Ovary (tissue), 9 donors: Measurements from ENCODE around the gene RABGAP1L. TPM values are rescaled to one million over a fixed set of nuclear protein-coding genes. Genes with fewer than 3 reads are reported as not detected.

ENCODE experiments used
- DNase-seq, 5 donors: peaks; one replicate each; pipeline ENCODE4 v3.0.0-alpha.2; 2019 to 2020
- H3K27ac ChIP-seq, 2 donors: fragments of 200-600 bp; one replicate each; pipeline versions ENCODE4 v1.5.1 to v1.8.0; 2019 to 2022
- H3K27me3 ChIP-seq: fragments of 200-600 bp; one replicate; pipeline ENCODE4 v1.8.0; 2022
- H3K36me3 ChIP-seq: fragments of 200-600 bp; sonication (generic); one replicate; pipeline ENCODE4 v1.5.1; 2019
- H3K4me1 ChIP-seq: one replicate; pipeline ENCODE4 v1.8.1; 2013; ENCODE audit warnings: mild to moderate bottlenecking, moderate library complexity; ENCODE audit not compliant: insufficient read depth
- H3K4me3 ChIP-seq: fragments of 200-600 bp; sonication (generic); one replicate; pipeline ENCODE4 v1.5.1; 2017
- H3K9me3 ChIP-seq, 2 donors: fragments of 200-600 bp in 1 of 2; sonication (generic) in 1 of 2; one replicate each; pipeline versions ENCODE4 v1.5.1 to v1.8.1; 2013 to 2019; ENCODE audit warnings: mild to moderate bottlenecking in 1 of 2, moderate library complexity in 1 of 2
- CTCF ChIP-seq, 3 donors: fragments of 450-650 bp in 2 of 3; fragments of 200-600 bp in 1 of 3; IDR thresholded peaks; one replicate each; pipeline versions ENCODE4 v1.5.1 to v1.8.0; 2016 to 2022; ENCODE audit warnings: antibody characterized with exemption in 3 of 3, mild to moderate bottlenecking in 1 of 3
- EP300 ChIP-seq: sonication (generic); formaldehyde crosslinking; IDR thresholded peaks from one replicate; pipeline ENCODE4 v1.6.1; 2017; ENCODE audit warnings: antibody characterized with exemption
- POLR2A ChIP-seq: fragments of 450-650 bp; IDR thresholded peaks from one replicate; pipeline ENCODE4 v1.6.1; 2017; ENCODE audit warnings: antibody characterized with exemption, mild to moderate bottlenecking, moderate library complexity
- WGBS, 3 donors: extraction: QIAGEN DNeasy Blood & Tissue Kit in 1 of 3; methylation state at CpG; one replicate each; pipeline versions ENCODE4 v1.1.5 to v1.1.7; 2013 to 2017; 5-methylcytosine and 5-hydroxymethylcytosine counted together
- intact Hi-C, 4 donors: fragments of 100-400 bp; cut with DNase I; formaldehyde crosslinking; loops; one replicate each; pipeline versions ENCODE4 v1.11.0 to v1.15.1; 2022 to 2023
- polyA plus RNA-seq, 2 donors: library from polyadenylated mRNA; stranded (reverse); fragments of 200-250 nt in 1 of 2; fragments of 350-450 nt in 1 of 2; fragmentation: Illumina TruSeq in 1 of 2; extraction: RNeasy Lipid Tissue Mini Kit (QIAGEN cat#74804) in 1 of 2; gene quantifications; one replicate each; pipeline ENCODE4 v1.2.3, GENCODE V29; 2013 to 2014
- total RNA-seq, 7 donors: library from RNA; depleted of rRNA in 2 of 7; stranded (reverse); fragments of >200 nt in 2 of 7; fragmentation: NEBNext Ultra II Directional in 3 of 7; extraction: Animal tissue kit (Norgen Biotek cat#: 25700) in 3 of 7; gene quantifications; one replicate each; pipeline versions ENCODE4 v1.1.0 to v1.2.4, GENCODE V29; 2016 to 2023
- donor health status: DM: no; HTN: no; CAD: no; lungs with moderate emphysema.
- donor health status: DM: no; HTN: no; CAD: no.
- donor health status: Bipolar disorder and iron deficiency.
- donor health status: DM: yes; HTN: yes; CAD: no.
- donor health status: DM: no; HTN: no; CAD: no.
- donor health status: DM: yes; HTN: yes; CAD: no.

RABGAP1L gene
- total and polyA plus RNA-seq, 9 donors: 17.1 to 56.5 (median 43.6) TPM

GRCh38 chr1:174160603-174161002 is 1.3 kb downstream of the RABGAP1L start:
- intact Hi-C loops: no loop called here
- 57 to 67% (median 63%) methylated on average over 5 of the region's 5 CpGs for WGBS, 3 donors
- no peak overlapping the region for H3K27ac ChIP-seq

GRCh38 chr1:174161813-174162212 is 2.5 kb downstream of the RABGAP1L start:
- Histone ChIP-seq H3K4me1 (peaks cover 4% of the 10 kb centered on the region), H3K4me3 (no peak overlapping the region), H3K27me3 (no peaks in the 10 kb centered on the region), H3K9me3 (no peaks in the 10 kb centered on the region), H3K27ac (no peak overlapping the region), H3K36me3 (no peaks in the 10 kb centered on the region)
- intact Hi-C loops: no loop called here
- no peak for DNase-seq
- TF ChIP-seq CTCF (IDR thresholded peaks at IDR 0.05) (no peak), POLR2A (no peak), EP300 (no peak)
- 96% methylated on average over 6 of the region's 6 CpGs for WGBS, 3 donors

More at GRCh38 chr1:174160603-174161002, 1.3 kb downstream of the RABGAP1L start:
- Histone ChIP-seq H3K27me3 (no peaks in the 10 kb centered on the region), H3K4me3 (peak overlapping the region; percentile 95), H3K9me3 (no peaks in the 10 kb centered on the region), H3K4me1 (peaks cover 2% of the 10 kb centered on the region), H3K36me3 (no peaks in the 10 kb centered on the region)
- TF ChIP-seq POLR2A (no peak), EP300 (no peak), CTCF (IDR thresholded peaks at IDR 0.05) (no peak)
- no peak for DNase-seq

DNA sequence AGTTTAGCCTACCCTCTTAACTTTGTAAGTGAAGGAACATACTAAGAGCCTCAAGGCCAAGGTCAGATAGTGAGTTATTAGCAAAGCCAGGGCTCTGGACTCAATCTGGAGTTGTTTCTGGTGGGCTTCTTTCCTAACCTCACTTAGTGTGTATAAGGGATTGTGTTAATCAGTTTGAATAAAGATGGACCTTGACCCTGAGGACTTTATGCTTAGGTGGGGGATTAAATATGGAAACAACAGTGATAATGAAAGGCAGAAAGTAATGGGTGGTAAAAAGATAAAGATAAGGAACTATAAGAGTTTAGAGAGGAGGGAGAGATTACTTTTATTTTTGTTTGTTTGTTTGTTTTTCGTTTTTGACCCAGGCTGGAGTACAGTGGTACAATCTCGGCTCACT is 5.5 kb downstream of the RABGAP1L start:
- H3K4me1 ChIP-seq: peaks cover 4% of the 10 kb centered on the region

GRCh38 chr1:174165471-174166137 is 6.3 kb downstream of the RABGAP1L start:
- 76 to 79% (median 77%) methylated on average over 6 of the region's 6 CpGs for WGBS, 3 donors

More for the DNA sequence above, 5.5 kb downstream of the RABGAP1L start:
- WGBS, 3 donors: 88 to 94% (median 94%) methylated on average over 2 of the region's 2 CpGs
- no peaks in the 10 kb centered on the region for H3K36me3 ChIP-seq
- TF ChIP-seq CTCF (IDR thresholded peaks at IDR 0.05): no peak
- TF ChIP-seq POLR2A: no peak
- no peak for TF ChIP-seq EP300
- no peaks in the 10 kb centered on the region for H3K9me3 ChIP-seq
- no peaks in the 10 kb centered on the region for H3K27me3 ChIP-seq
- DNase-seq: no peak
- H3K27ac ChIP-seq: no peak overlapping the region
- H3K4me3 ChIP-seq: no peak overlapping the region
- intact Hi-C loops: no loop called here

More at GRCh38 chr1:174165471-174166137, 6.3 kb downstream of the RABGAP1L start:
- DNase-seq: peak; percentile 28 to 58 (median 38)
- intact Hi-C loops: no loop called here
- Histone ChIP-seq H3K27ac (peak overlapping the region in 1 of 2 donors; percentile 32), H3K4me3 (no peak overlapping the region), H3K27me3 (no peaks in the 10 kb centered on the region), H3K4me1 (peaks cover 4% of the 10 kb centered on the region), H3K36me3 (no peaks in the 10 kb centered on the region), H3K9me3 (no peaks in the 10 kb centered on the region)
- TF ChIP-seq EP300 (no peak), CTCF (IDR thresholded peaks at IDR 0.05) (no peak), POLR2A (no peak)
